ENCODE data around the gene KCNQ1. TPM values are rescaled to one million over a fixed set of nuclear protein-coding genes. Genes with fewer than 3 reads are reported as not detected.

Gene KCNQ1
- total and polyA plus RNA-seq, 2 experiments from 2014 or later, result not detected

- no peak for DNase-seq
- Histone ChIP-seq H3K4me2 (ENCODE audit: unreplicated experiment) (no peak overlapping the region), H3F3A (ENCODE audit: insufficient read depth) (no peaks in the 10 kb centered on the region), H3K4me1 (ENCODE audit: insufficient read depth) (peaks cover 9% of the 10 kb centered on the region), H3K4me3 (no peak overlapping the region), H3K9me2 (ENCODE audit: insufficient read depth) (no peaks in the 10 kb centered on the region), H3K27me3 (replicated peaks; ENCODE audit: insufficient read depth) (0 out of 2 replicates have a peak, but pooled peaks cover 6% of the 10 kb centered on the region), H2AFZ (no peak overlapping the region), H3K9me3 (ENCODE audit: low read depth) (no peaks in the 10 kb centered on the region), H3K27ac (no peak overlapping the region), H3K9ac (no peak overlapping the region), H4K20me1 (ENCODE audit: insufficient read depth) (no peaks in the 10 kb centered on the region), H3K36me3 (ENCODE audit: low read depth) (no peaks in the 10 kb centered on the region), H3K79me2 (ENCODE audit: insufficient read depth) (no peaks in the 10 kb centered on the region)
- in situ Hi-C loops (cut with MboI), result loop anchor here (5.0 kb wide), 2 partner anchors 97 to 358 kb away; partner anchors contain the start of gene CDKN1C
- WGBS, 2 experiments (ENCODE audit: low coverage in 1 of 2, low lambda C conversion rate in 2 of 2, missing lambda C conversion rate in 2 of 2), result 63 to 64% methylated on average over 14 of the region's 14 CpGs
- TF ChIP-seq EZH2 (IDR thresholded peaks at IDR 0.05; ENCODE audit: insufficient read depth, poor library complexity, severe bottlenecking), result no peak
- no peak for TF ChIP-seq EZH2phosphoT487 (IDR thresholded peaks at IDR 0.05; ENCODE audit: insufficient read depth, low read depth)
These were observed 84.8 kb downstream of the KCNQ1 start for GRCh38 chr11:2529636-2530035.

GRCh38 chr11:2530131-2530854 is 85.5 kb downstream of the KCNQ1 start:
- 0 out of 2 replicates have a peak, but pooled peaks cover 6% of the 10 kb centered on the region for H3K27me3 ChIP-seq (replicated peaks; ENCODE audit: insufficient read depth)
- no peak overlapping the region for H3K4me2 ChIP-seq (ENCODE audit: unreplicated experiment)
- H3K27ac ChIP-seq, result no peak overlapping the region
- no peaks in the 10 kb centered on the region for H3K79me2 ChIP-seq (ENCODE audit: insufficient read depth)
- H3K9me3 ChIP-seq (ENCODE audit: low read depth), result no peaks in the 10 kb centered on the region
- no peaks in the 10 kb centered on the region for H3F3A ChIP-seq (ENCODE audit: insufficient read depth)
- TF ChIP-seq EZH2 (IDR thresholded peaks at IDR 0.05; ENCODE audit: insufficient read depth, poor library complexity, severe bottlenecking) (no peak), EZH2phosphoT487 (IDR thresholded peaks at IDR 0.05; ENCODE audit: insufficient read depth, low read depth) (no peak)
- H3K36me3 ChIP-seq (ENCODE audit: low read depth), result no peaks in the 10 kb centered on the region
- H3K4me1 ChIP-seq (ENCODE audit: insufficient read depth), result peaks cover 9% of the 10 kb centered on the region
- in situ Hi-C loops (cut with MboI), result loop anchor here (5.0 kb wide), 2 partner anchors 98 to 357 kb away; partner anchors contain the start of gene CDKN1C
- H3K9me2 ChIP-seq (ENCODE audit: insufficient read depth), result no peaks in the 10 kb centered on the region
- no peak for DNase-seq
- no peak overlapping the region for H2AFZ ChIP-seq
- no peak overlapping the region for H3K9ac ChIP-seq
- H3K4me3 ChIP-seq, result no peak overlapping the region
- WGBS, 2 experiments (ENCODE audit: low coverage in 1 of 2, low lambda C conversion rate in 2 of 2, missing lambda C conversion rate in 2 of 2), result 61% methylated on average over 16 to 17 of the region's 17 CpGs
- H4K20me1 ChIP-seq (ENCODE audit: insufficient read depth), result no peaks in the 10 kb centered on the region

GRCh38 chr11:2530855-2531200 is 86.0 kb downstream of the KCNQ1 start:
- in situ Hi-C loops (cut with MboI), result loop anchor here (5.0 kb wide), 2 partner anchors 99 to 356 kb away; partner anchors contain the start of gene CDKN1C
- WGBS, 2 experiments (ENCODE audit: low coverage in 1 of 2, low lambda C conversion rate in 2 of 2, missing lambda C conversion rate in 2 of 2), result 18 to 20% methylated on average over 7 to 10 of the region's 10 CpGs
- no peak for TF ChIP-seq EZH2phosphoT487 (IDR thresholded peaks at IDR 0.05; ENCODE audit: insufficient read depth, low read depth)
- TF ChIP-seq EZH2 (IDR thresholded peaks at IDR 0.05; ENCODE audit: insufficient read depth, poor library complexity, severe bottlenecking), result no peak

GRCh38 chr11:2531277-2531986 is 86.6 kb downstream of the KCNQ1 start:
- no peaks in the 10 kb centered on the region for H3K79me2 ChIP-seq (ENCODE audit: insufficient read depth)
- H3K27ac ChIP-seq, result no peak overlapping the region
- H3K9ac ChIP-seq, result no peak overlapping the region
- in situ Hi-C loops (cut with MboI), result loop anchor here (5.0 kb wide), 2 partner anchors 99 to 356 kb away; partner anchors contain the start of gene CDKN1C
- peaks cover 9% of the 10 kb centered on the region for H3K4me1 ChIP-seq (ENCODE audit: insufficient read depth)
- H3K9me3 ChIP-seq (ENCODE audit: low read depth), result no peaks in the 10 kb centered on the region
- no peaks in the 10 kb centered on the region for H3K36me3 ChIP-seq (ENCODE audit: low read depth)
- H3K27me3 ChIP-seq (replicated peaks; ENCODE audit: insufficient read depth), result 0 out of 2 replicates have a peak, but pooled peaks cover 6% of the 10 kb centered on the region
- DNase-seq, result peak; percentile 64
- no peak overlapping the region for H3K4me3 ChIP-seq
- H2AFZ ChIP-seq, result no peak overlapping the region
- H3F3A ChIP-seq (ENCODE audit: insufficient read depth), result no peaks in the 10 kb centered on the region
- no peaks in the 10 kb centered on the region for H4K20me1 ChIP-seq (ENCODE audit: insufficient read depth)
- H3K9me2 ChIP-seq (ENCODE audit: insufficient read depth), result no peaks in the 10 kb centered on the region
- TF ChIP-seq EZH2 (IDR thresholded peaks at IDR 0.05; ENCODE audit: insufficient read depth, poor library complexity, severe bottlenecking) (no peak), EZH2phosphoT487 (IDR thresholded peaks at IDR 0.05; ENCODE audit: insufficient read depth, low read depth) (no peak)
- WGBS, 2 experiments (ENCODE audit: low coverage in 1 of 2, low lambda C conversion rate in 2 of 2, missing lambda C conversion rate in 2 of 2), result 18 to 19% methylated on average over 14 of the region's 14 CpGs
- H3K4me2 ChIP-seq (ENCODE audit: unreplicated experiment), result no peak overlapping the region

More at GRCh38 chr11:2530855-2531200, 86.0 kb downstream of the KCNQ1 start:
- H3K27ac ChIP-seq, result no peak overlapping the region
- H3K79me2 ChIP-seq (ENCODE audit: insufficient read depth), result no peaks in the 10 kb centered on the region
- H3K9me2 ChIP-seq (ENCODE audit: insufficient read depth), result no peaks in the 10 kb centered on the region
- H3K36me3 ChIP-seq (ENCODE audit: low read depth), result no peaks in the 10 kb centered on the region
- H3K9me3 ChIP-seq (ENCODE audit: low read depth), result no peaks in the 10 kb centered on the region
- H2AFZ ChIP-seq, result no peak overlapping the region
- H3K4me2 ChIP-seq (ENCODE audit: unreplicated experiment), result no peak overlapping the region
- DNase-seq, result no peak
- H4K20me1 ChIP-seq (ENCODE audit: insufficient read depth), result no peaks in the 10 kb centered on the region
- no peak overlapping the region for H3K9ac ChIP-seq
- peaks cover 9% of the 10 kb centered on the region for H3K4me1 ChIP-seq (ENCODE audit: insufficient read depth)
- H3K4me3 ChIP-seq, result no peak overlapping the region
- no peaks in the 10 kb centered on the region for H3F3A ChIP-seq (ENCODE audit: insufficient read depth)
- 0 out of 2 replicates have a peak, but pooled peaks cover 6% of the 10 kb centered on the region for H3K27me3 ChIP-seq (replicated peaks; ENCODE audit: insufficient read depth)
